ENCODE data around the gene PLD6.
A peak's percentile ranks its signal among the peaks of the same experiment; 100 is the strongest.
"Not testable (repeated sequence)": the region's sequence is repeated elsewhere in the genome, so short reads cannot be mapped to it uniquely, and the experiment has no call there.

The PLD6 gene
- 2.9 to 5.5 (median 4.4) reads per million in 4 donors for total RNA-seq

- peak; percentile 84 to 95 (median 92) for DNase-seq
Observed at GRCh38 chr17:17206124-17206912, at the start of gene PLD6. Gene PLD6, minus strand, starts transcription at chr17:17206333. Its CDS starts 47 bp downstream, at chr17:17206286.

- DNase-seq: not testable (repeated sequence)
Observed at GRCh38 chr17:17255689-17256088, 49.6 kb upstream of the PLD6 start.

- DNase-seq: no peak
Observed at GRCh38 chr17:17254036-17254435, 47.9 kb upstream of the PLD6 start.

GRCh38 chr17:17253406-17253805 lies 47.3 kb upstream of the PLD6 start:
- DNase-seq: no peak

- DNase-seq: no peak
Observed at GRCh38 chr17:17252149-17252661, 46.1 kb upstream of the PLD6 start.

- DNase-seq: no peak
Observed at GRCh38 chr17:17246879-17247278, 40.7 kb upstream of the PLD6 start.

- DNase-seq: no peak
Observed at GRCh38 chr17:17243163-17243562, 37.0 kb upstream of the PLD6 start.

GRCh38 chr17:17242246-17242645 lies 36.1 kb upstream of the PLD6 start:
- DNase-seq: no peak

- DNase-seq: no peak
Observed at GRCh38 chr17:17241656-17242055, 35.5 kb upstream of the PLD6 start.

- DNase-seq: no peak
Observed at GRCh38 chr17:17239832-17240231, 33.7 kb upstream of the PLD6 start.

- DNase-seq: peak; percentile 84 to 89 (median 87)
Observed at GRCh38 chr17:17237026-17237799, 31.1 kb upstream of the PLD6 start, which contains the start of gene FLCN. Gene FLCN, minus strand, starts transcription at chr17:17237168. Its CDS starts 9,031 bp downstream, at chr17:17228137.

GRCh38 chr17:17236295-17237025 lies 30.3 kb upstream of the PLD6 start:
- DNase-seq: no peak

- no peak for DNase-seq
Observed at GRCh38 chr17:17235212-17236174, 29.4 kb upstream of the PLD6 start.

GRCh38 chr17:17232303-17232621 lies 26.1 kb upstream of the PLD6 start:
- DNase-seq: no peak

GRCh38 chr17:17231621-17232302 lies 25.6 kb upstream of the PLD6 start:
- no peak for DNase-seq

- DNase-seq: no peak
Observed at GRCh38 chr17:17229416-17230384, 23.6 kb upstream of the PLD6 start.

- no peak for DNase-seq
Observed at GRCh38 chr17:17228521-17229279, 22.6 kb upstream of the PLD6 start.

- no peak for DNase-seq
Observed at GRCh38 chr17:17227608-17228520, 21.7 kb upstream of the PLD6 start.

Measured in T-helper 1 cell (primary cell).